ENCODE measurements around the gene CD6.

Gene CD6

DNA sequence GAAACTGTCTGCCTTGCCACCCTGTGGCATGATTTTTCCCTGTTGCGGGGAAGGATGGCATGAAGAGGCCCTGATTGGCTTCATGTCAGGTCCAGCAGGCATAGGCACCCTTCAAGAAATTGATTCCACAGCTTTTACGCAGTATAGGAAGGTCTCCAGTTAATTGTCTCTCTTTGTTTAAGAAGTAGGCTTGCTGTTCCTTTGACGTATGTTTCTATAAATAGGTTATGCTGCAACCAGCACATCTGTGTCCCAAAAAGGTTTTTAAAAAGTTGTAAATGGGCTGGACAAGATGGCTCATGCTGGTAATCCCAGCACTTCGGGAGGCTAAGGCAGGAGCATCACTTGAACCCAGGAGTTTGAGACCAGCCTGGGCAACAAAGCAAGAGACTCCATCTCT, 62.6 kb downstream of the CD6 start:
- no peak for DNase-seq

DNA sequence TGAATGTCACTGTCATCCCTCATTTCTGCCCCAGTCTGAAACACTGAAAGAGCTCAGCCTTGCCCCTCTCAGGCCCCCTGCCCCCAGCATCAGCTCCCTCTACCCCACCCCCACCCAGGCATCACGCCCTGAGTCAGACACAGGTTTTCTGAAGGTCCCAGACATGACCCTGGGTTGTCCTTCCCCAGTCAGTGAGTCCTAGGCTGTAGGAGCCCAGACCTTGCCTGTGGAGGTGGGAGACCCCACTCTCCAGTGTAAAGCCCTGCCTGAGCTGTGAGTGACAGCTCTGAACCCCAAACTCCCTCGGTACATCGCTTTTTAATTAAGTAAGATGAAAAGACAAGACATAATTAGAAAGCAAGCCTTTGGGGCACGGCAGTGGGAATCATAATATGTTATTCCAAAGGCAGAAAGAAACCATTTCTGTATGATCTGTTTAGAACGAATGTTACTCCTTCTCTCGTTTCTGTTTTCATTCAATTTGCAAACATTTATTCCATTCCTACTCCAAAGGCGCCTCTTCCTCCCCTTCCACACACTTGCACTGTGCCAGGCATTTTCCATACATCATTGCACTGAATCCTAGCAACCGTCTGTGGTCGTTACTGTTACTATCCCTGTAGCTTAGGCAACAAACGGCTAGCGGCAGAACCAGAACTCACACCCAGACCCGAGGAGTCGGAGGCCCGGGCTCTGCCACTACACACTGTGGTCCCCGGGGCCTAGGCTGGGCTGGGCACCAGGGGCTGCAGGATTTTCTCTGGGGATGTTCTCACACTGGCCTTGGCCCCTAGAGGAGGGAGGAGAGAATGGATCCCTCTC, 63.4 kb downstream of the CD6 start:
- no peak for DNase-seq

DNA sequence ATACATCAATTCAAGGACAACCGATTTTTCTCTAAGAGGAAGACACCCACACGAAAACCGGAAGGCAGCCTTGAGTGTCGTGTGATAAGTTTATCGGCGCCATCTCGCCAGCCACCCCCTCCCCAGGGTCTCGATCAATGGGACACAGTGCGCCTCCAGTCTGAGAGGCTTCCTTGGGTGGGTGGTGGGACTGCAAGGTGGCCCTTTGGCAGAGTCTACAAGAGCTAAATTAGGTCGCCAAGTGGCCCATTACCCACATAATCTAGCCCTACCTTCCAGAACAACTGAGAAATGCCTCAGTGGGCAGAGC, 64.0 kb downstream of the CD6 start:
- DNase-seq = no peak

- peak; percentile 51 for DNase-seq
Measured at GRCh38 chr11:61037441-61038093, 66.1 kb downstream of the CD6 start.

- DNase-seq = no peak
Measured at GRCh38 chr11:61039916-61040315, 68.4 kb downstream of the CD6 start.

DNA sequence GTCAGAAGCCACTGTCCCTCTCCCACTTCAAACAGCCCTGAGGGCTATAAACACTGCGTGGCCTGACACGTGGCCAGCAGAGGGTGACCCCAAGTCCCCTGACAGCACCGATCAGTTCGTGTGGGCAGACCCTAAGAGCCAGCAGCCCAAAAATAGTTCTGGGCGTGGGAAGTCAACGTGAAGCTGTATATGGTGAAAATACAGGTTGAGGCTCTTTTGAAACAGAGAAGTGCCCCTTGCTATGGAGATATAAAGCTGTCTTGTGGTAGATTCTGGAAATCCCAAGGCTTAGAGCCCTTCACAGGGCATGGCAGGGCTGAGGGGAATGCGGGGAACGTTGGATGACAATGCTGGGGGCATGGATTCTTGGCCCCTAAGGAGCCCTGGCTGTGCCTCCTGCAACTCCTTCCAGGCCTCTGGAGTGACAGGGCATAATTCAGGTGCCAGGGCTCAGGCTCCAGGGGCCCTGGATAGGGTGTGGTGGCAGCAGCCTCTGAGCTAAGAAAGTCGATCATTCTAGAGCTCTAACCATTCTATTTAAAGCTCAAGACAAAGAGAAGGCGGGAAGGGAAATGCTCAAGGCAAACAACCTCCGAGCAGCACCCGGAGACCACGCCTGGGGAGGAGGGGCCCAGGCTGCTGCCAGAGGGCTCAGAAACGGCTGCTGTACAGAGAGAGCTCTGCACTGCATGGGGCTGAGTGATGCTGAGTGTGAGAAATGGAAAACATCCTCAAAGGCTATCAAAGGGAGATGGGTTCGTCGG, 70.5 kb downstream of the CD6 start:
- peak; percentile 85 for DNase-seq

GRCh38 chr11:61042537-61042936, 71.1 kb downstream of the CD6 start:
- no peak for DNase-seq

- no peak for DNase-seq
Measured at GRCh38 chr11:61042961-61043540, 71.6 kb downstream of the CD6 start.

DNA sequence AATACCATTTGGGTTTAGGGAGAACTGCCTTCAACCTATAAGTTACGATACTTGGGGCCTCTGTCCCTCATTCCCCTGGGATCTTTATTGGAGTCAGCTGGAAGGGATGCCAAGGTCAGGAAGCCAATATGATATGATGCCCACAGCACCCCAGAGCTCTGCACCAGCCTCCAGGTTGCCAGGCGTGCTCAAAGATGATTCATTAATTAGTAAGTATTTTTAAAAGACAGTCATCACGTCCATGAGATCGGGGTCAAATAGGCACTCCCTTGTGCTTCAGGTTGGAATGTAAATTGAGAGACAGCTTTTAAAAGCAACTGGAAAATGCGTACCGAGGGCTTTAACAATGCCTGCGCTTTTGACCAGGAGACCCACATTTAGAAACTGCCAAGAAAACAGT, 73.8 kb downstream of the CD6 start:
- DNase-seq = no peak

DNA sequence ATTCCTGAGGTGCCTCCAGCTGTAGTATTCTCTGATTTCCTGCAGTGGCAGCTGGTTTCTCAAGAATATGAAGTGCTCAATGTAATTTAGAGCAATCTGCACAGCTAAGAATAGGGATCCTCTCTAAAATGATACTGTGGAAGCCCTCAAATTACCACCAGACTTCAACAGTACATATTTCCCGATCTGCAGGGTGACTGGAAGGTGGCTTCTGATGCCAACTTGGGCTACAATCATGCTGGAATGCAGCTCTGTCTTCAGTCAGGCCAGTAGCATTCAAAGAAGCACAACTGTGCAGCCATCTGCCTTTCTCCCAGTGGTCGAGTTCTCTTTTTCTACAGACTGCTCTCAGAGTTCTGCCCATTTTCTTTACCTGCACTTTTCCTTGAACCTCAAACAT, 75.4 kb downstream of the CD6 start:
- DNase-seq = no peak

DNA sequence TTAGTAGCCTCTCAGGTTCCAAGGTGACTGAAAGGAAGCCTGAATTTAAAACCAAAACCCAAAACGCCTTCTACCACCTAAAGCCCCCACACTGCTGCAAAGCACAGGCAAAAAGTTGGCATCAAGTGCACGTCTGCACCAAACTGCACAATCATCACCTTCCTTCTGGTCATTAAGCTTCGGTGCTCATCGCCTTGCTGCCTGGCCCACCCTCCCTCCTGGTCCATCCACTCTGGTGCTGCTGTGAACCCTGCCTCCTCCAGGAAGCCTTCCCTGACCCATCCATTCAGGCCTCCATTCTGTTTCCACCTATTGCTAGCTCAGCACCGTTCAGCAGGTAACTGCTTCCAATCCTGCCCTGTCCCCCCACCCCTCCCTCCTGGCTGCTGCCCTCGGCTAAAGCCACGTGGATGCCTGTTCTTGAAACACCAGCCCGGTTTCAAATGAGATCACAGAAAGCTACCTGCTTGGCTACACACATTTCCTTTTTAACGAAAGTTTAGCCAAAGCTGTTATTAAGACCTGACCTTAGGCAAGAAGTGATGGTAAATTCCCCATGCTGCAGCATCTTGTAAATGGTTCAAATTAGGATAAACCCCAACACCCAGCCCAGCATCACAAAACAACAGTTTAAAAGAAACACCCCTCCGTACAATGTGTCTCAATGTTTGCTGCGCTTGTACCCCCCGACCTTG, 77.0 kb downstream of the CD6 start:
- DNase-seq = no peak

- no peak for DNase-seq
Measured at GRCh38 chr11:61049063-61049377, 77.5 kb downstream of the CD6 start.

DNA sequence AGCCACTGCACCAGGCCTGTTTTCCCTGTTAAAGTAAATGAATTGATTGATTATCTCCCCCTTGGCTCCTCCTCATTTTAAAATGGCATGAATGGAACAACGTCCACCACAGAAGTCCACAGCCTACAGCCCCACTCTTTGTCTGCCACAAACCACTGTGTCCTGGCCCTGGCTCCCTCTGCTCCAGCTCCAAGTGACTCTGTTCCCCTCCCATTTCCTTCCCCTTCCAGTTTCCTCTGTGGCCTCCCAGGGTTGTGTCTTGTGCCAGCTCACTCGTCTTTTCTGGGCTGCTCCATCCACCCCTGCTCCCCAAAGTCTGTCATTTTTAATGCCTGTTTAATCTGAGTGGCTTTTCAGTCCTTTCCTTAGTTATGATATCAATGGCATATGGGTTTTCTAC, 78.4 kb downstream of the CD6 start:
- DNase-seq = no peak

GRCh38 chr11:61052182-61052972, 80.9 kb downstream of the CD6 start:
- no peak for DNase-seq

DNA sequence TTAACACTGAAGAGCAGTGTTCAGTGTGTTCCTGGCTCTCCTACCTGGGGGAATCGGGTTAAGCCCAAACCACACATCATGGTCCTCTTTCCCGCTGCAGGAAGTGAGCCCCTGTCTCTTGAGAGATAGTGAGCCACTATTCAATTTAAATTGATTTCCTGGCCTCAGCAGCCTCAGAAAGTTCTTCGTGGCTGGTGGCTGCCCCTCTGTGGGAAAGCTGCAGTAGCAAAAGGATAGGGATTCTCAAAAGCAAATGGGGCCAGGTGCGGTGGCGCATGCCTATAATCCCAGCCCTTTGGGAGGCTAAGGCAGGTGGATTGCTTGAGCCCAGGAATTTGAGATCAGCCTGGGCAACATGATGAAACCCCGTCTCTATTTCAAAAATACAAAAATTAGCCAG, 81.7 kb downstream of the CD6 start:
- no peak for DNase-seq

GRCh38 chr11:61054513-61054912, 83.0 kb downstream of the CD6 start:
- no peak for DNase-seq

GRCh38 chr11:61054927-61055562, 83.6 kb downstream of the CD6 start:
- peak; percentile 73 for DNase-seq

GRCh38 chr11:61055776-61056175, 84.3 kb downstream of the CD6 start:
- DNase-seq = no peak

DNA sequence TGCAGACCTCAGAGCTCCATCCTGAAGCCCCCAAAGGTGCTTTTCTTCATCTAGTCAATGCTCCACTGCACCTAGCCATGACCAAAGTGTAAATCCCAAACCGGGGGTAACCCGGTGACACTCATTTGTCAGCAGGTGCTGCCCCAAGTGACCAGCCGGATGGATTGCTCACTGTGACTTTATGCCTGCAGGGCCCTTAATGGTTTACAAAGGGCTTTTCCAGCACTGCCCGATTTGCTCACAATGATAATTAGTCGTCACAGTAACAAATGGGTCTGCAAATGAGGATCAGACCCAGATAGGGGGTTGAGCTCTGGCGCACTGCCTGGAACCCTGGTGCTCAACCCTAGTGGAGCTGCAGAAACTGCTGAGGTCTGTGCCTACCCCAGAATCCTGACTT, 85.1 kb downstream of the CD6 start:
- no peak for DNase-seq

- DNase-seq = no peak
Measured at GRCh38 chr11:61056981-61057380, 85.5 kb downstream of the CD6 start.

DNA sequence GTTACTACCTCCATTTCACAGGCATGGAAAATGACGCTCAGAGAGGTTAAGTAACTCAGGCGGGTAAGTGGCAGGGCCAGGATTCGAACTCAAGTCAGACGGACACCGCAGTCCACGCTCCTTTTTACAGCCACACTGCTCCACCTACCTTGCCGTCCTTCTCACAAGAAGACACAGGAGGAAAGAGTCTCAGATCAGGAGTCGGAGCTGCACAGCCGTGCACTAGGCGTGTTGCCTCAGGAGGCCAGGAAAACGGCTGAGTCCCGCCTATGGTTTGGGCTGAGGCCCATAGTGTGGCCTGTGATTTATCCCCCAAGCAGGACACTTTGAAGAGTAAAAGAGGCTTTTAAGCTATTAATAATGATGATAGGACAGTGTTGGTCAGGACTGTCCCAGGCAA, 86.1 kb downstream of the CD6 start:
- DNase-seq = no peak

Measured in stimulated activated CD4-positive, alpha-beta T cell treated with anti-CD3 and anti-CD28 coated beads, Interleukin-15, amount 100 ng/mL, for 24 hours (primary cell).